HL-60/S4 treated with retinoic acid at 250 ng/mL for 4 days and 3 days (cell line): Measurements from ENCODE around the gene WDR18.

ENCODE experiments used
- in situ Hi-C: fragments of 300-500 bp; cut with MboI; formaldehyde crosslinking; loops from 2 replicates; pipeline ENCODE4 v1.7.0; 2022; ENCODE audit warnings: low sequenced_read_pairs

Gene WDR18

GRCh38 chr19:1004803-1005664, 20.9 kb downstream of the WDR18 start:
- in situ Hi-C loops = no loop called here

- in situ Hi-C loops = no loop called here
These were observed 22.7 kb downstream of the WDR18 start for GRCh38 chr19:1006711-1007398.

- in situ Hi-C loops = no loop called here
These were observed 23.5 kb downstream of the WDR18 start for GRCh38 chr19:1007399-1008251.

- in situ Hi-C loops = no loop called here
These were observed 24.3 kb downstream of the WDR18 start for GRCh38 chr19:1008268-1009040.

GRCh38 chr19:1009041-1009980, 25.2 kb downstream of the WDR18 start:
- in situ Hi-C loops = no loop called here

DNA sequence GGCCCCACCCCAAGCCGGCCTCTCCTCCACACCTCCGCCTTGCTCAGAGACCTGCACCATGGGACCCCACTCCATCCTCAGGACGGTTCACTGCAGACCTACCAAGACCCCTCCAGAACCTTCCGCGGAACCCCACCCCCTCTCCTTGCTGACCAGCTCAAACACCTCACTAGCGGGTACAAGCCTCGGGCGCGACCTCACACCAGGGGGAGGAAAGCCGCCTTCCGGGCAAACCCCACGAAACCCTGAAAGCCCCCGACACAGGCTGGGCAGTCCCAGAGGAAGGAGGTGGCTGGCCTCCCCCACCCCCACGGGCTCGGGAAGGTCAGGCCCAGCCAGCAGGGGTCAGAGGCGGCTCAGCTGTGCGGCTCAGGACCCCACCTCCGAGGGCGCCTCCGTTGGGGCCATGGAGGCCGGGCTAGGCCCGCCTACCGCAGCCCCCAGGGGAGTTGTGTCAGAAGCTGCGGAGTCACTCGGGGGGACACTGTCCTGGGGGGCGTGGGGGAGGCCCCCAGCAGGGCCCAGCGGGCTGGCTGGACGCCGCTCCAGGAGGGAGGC, 25.9 kb downstream of the WDR18 start:
- in situ Hi-C loops = no loop called here

DNA sequence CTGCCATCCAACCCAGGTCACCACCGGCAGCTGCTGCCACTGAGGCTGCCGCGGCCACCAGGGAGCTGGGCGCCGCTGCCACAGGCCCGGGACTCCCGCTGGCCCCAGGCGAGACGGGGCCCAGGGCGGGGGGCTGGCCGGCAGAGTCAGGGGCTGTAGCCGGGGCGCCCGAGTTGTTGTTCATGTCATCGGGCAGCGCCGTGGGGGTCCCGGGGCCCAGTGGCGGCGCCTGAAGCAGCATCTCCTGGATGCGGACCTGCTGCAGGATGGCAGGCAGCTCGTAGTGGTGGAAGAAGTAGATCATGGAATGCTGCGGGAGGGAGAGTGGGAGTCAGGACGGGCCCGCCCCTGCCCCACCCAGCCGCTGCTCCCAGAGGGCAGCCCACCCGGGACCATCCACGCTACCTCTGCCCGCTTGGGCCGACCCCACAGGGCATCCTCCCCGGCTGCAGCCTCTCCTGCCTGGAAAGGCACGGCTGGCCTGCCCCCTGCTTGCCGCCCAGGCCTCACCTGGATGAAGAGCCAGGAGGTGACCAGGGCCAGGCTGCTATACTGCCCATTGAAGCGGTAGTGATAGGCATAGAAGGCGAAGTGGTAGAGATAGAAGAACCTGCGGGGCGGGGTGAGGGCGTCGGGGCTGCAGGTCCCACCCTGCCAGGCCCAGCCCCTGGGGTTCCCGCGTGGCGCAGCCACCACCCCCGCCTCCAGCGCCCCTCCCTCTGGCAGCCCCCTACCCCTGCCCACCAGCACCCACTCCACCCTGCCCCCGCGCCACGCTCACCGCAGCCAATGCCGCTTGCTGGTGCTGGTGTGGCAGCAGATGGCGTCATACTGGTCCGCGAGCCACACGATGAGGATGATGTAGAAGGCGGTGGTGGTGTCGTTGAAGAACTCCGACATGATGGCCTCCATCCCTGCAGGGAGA, 26.7 kb downstream of the WDR18 start:
- in situ Hi-C loops = no loop called here

DNA sequence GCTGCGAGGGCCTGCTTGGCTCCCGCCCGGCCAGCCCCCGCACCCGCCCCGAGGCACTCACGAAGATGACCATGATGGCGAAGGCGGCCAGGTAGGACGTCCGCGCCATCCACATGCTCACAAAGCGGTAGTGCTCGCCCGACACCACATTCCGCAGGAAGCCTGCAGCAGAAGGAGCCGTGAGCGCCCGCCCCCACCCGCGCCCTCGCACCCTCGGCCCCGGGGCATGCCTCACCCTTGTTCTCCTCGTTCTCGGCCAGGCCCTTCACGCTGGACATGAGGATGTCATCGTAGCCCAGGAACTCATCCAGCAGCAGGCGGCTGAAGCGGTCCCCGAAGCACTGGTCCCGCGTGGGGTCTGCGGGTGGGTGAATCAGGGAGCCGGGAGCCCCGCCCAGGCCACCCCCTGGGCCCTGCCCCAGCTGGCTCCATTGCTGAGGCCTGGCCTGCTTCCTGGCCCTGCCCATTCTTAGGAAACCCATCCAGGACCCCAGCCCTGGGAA, 27.7 kb downstream of the WDR18 start:
- in situ Hi-C loops = no loop called here

DNA sequence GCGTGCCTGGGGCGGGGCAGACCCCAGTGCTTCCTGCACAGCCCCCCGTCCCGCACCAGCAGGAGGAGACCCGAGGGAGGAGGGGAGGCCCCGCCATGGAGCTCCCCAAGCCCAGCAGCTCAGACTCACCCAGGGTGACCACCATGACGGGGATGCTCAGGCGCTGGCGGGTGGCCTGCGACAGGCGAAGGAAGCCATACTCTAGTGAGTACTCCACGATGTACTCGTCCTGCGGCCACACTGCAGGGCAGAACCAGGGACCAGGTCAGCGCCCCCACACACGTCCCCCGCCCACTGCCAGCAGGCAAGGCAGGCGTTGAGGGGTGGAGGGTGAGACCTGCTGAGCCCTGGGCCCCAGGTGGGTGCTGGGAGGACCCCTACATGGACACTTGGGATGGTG, 28.2 kb downstream of the WDR18 start:
- in situ Hi-C loops = no loop called here

GRCh38 chr19:1013218-1013617, 29.1 kb downstream of the WDR18 start:
- in situ Hi-C loops = no loop called here

DNA sequence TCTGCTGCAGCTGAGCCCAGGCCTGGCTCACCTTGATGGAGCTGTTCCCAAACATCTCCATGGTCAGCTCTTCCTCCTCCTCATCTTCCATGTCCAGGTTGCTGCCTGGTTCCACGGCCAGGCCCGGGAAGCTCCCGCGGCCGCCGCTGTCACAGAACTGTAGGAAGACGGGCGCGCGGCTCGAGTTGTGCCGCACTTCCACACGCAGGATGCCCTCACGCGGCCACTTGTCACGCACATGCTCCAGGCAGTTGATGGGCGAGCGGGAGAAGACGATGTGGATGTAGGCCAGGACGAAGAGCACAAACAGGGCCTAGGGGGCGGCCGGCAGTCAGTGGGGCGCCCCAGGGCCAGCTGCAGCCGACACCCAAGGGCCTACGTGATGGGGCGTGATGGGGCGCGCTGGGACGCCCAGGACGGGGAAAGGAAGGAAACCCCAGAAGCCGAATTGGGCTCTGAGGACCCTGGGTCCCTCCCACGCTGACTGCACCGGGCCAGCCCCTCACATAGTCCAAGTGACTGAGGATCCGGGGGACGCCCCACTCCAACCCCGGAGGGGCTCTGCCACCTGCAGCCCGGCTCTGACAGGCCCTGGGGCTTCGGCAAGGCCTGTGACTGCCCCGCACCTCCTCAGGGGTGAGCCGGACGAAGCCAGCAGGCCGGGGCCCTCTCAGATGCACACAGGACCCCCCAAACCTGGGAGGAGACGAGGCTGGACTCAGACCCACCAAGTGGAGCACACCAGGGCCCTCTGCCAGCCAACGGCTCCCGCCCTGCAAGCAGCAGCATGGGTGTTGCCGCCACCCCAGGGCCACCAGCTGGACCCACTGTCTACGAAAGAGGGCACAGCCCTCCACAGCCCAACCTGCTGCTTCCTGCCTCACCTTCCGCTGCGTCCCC, 30.3 kb downstream of the WDR18 start:
- in situ Hi-C loops = no loop called here

GRCh38 chr19:1015061-1015781, 31.1 kb downstream of the WDR18 start:
- in situ Hi-C loops = no loop called here

- in situ Hi-C loops = no loop called here
These were observed 31.9 kb downstream of the WDR18 start for GRCh38 chr19:1015782-1016646.

DNA sequence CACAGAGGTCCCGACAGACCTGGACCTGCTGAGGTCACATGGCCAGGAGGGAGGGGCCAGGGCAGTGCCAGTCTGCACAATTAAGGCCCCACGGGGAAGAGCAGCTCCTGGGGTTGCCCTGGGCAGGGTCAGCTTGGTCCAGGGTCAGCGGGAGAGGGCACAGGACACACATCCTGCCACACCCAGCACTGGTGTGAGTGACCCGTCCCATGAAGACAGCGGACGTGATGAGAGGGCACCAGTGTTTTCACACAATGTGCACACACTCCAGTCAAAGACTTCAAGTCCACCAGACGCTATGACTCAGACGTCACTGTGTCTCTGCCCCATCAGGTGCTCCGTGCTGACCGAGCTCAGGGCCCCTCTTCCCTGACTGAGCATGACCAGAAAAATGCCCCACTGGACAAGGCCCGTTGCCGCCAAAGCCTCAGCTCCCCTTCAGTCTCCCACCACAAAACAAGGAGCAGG, 32.5 kb downstream of the WDR18 start:
- in situ Hi-C loops = no loop called here
